GM12873 (cell line): ENCODE results near the gene CASKIN2.
A peak's percentile ranks its signal among the peaks of the same experiment; 100 is the strongest.

ENCODE experiments used
- TF ChIP-seq, protein P1 (sequence below): IDR thresholded peaks from 2 replicates; pipeline ENCODE4 v1.5.1; 2012; ENCODE audit warnings: low read depth, mild to moderate bottlenecking, moderate library complexity, low read length, control low read depth; ENCODE audit not compliant: insufficient read depth; ENCODE audit errors: missing control alignments

Gene CASKIN2

DNA sequence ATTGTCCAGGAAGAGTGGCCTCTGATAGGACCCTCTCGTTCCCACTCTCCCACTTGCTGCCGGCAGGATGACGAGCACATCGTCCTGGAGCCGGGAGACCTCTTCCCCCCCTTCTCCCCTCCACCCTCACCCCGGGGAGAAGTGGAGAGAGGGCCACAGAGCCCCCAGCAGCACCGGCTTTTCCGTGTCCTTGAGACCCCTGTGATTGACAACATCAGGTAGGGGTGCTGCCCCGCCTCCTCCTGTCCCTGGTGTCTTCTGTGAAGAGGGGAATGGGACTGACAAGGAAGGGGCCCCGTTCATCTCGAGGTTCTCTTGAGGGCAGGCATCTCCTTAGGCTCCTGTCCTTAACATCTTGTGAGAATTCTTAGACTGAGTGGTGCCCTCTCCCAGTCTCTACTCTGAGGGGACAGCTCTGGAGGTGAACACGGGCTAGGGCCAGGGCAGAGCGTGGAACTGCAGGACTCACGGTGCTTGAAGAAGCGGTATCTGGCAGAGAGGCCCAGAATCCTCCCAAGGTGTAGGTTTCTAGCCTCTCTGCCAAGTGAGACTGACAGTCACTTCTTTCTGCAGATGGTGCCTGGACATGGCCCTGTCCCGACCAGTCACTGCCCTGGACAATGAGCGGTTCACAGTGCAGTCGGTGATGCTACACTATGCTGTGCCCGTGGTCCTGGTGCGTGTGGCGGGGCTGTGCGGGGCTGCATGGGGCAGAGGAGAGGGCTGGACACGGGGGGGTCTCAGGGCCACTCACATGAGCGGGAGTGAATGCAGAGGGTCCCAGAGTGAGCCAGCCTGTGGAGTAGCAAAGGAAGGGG lies 26.4 kb downstream of the CASKIN2 start:
- TF ChIP-seq, protein P1, sequence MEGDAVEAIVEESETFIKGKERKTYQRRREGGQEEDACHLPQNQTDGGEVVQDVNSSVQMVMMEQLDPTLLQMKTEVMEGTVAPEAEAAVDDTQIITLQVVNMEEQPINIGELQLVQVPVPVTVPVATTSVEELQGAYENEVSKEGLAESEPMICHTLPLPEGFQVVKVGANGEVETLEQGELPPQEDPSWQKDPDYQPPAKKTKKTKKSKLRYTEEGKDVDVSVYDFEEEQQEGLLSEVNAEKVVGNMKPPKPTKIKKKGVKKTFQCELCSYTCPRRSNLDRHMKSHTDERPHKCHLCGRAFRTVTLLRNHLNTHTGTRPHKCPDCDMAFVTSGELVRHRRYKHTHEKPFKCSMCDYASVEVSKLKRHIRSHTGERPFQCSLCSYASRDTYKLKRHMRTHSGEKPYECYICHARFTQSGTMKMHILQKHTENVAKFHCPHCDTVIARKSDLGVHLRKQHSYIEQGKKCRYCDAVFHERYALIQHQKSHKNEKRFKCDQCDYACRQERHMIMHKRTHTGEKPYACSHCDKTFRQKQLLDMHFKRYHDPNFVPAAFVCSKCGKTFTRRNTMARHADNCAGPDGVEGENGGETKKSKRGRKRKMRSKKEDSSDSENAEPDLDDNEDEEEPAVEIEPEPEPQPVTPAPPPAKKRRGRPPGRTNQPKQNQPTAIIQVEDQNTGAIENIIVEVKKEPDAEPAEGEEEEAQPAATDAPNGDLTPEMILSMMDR, result no peak

DNA sequence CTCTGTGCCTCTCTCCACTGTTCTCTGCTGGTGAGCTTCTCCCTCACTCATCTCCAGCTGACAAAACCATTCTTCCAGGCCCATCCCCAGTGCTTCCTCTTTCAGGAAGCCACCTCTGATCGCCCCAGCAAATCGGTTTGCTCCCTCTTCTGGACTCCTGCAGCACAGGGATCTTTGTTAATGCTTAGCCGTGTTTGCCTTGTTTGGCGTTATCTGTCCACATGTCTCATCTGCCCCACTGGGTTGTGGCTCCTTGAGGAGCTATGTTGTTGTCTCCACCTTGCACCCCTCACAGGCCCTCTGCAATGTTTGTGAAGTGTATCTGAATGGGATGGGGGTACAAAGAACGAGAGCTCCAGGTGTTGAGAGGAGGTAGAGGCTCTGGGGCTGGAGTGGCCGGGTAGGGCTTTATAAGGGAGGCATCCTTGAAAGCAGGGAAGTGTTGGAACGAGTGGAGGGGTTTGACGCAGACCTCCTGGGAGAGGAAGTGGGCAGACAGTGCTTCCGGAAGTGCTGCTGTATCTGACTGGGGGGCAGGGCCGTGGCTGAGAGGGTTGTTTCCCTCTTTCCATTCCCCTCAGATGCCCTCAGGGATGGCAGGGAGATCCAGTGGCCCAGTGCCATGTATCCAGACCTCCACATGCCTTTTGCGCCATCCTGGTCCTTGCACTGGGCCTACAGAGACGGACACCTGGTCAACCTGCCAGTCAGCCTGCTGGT lies 27.8 kb downstream of the CASKIN2 start:
- TF ChIP-seq, protein P1, result no peak

DNA sequence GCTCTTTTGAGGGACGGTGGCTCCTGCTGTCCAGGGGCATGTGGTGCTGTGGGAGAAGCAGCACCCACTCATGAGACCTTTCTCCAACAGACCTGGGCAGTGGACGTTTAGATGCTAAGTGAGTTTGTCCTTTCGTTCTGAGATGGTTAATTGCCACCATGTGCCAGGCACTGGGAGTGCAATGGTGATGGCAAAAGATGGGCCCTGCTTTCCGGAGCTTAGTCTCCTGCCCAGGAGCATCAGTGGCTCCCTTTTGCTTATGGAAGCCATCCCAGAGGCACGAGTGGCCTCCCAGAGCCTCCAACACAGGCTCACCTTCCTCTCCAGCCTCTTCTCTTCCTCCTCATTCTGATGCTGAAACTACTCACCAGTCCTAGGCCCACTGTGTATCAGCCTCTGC lies 28.4 kb downstream of the CASKIN2 start:
- TF ChIP-seq, protein P1, result peak; percentile 7

DNA sequence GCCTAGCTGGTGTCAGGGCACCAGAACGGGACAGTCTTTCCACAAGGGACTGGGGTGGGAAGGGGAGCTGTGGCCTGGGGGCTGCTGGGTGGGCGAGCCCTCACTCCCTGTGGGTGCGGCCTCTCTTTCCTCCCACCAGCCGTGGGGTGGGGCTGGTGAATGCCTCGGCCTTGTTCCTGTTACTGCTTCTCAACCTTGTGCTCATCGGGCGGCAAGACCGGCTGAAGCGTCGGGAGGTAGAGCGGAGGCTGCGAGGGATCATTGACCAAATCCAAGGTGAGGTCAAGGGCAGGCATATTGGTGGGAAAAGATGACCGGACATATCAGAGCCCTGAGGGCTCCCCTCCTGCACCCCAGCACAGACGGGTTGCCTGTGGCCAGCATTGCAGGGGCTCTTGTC lies 29.2 kb downstream of the CASKIN2 start:
- TF ChIP-seq, protein P1, result no peak

DNA sequence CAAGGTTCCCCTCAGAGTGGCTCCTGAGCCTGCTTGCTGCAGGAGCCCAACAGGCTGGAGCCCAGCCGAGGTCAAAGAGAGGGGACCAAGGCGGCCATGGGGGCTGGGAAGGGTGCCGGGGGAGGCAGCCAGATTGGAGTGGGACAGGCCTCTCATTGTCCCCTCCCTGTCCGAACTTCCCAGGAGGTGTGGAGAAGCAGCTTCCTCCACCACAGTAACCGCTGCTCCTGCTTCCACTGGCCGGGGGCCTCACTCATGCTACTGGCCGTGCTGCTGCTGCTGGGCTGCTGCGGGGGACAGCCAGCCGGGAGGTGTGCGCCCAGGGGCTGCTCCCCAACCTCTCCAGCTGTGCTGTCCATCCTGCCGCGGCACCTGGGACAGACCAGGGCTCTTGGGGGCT lies 29.6 kb downstream of the CASKIN2 start:
- TF ChIP-seq, protein P1, result no peak

DNA sequence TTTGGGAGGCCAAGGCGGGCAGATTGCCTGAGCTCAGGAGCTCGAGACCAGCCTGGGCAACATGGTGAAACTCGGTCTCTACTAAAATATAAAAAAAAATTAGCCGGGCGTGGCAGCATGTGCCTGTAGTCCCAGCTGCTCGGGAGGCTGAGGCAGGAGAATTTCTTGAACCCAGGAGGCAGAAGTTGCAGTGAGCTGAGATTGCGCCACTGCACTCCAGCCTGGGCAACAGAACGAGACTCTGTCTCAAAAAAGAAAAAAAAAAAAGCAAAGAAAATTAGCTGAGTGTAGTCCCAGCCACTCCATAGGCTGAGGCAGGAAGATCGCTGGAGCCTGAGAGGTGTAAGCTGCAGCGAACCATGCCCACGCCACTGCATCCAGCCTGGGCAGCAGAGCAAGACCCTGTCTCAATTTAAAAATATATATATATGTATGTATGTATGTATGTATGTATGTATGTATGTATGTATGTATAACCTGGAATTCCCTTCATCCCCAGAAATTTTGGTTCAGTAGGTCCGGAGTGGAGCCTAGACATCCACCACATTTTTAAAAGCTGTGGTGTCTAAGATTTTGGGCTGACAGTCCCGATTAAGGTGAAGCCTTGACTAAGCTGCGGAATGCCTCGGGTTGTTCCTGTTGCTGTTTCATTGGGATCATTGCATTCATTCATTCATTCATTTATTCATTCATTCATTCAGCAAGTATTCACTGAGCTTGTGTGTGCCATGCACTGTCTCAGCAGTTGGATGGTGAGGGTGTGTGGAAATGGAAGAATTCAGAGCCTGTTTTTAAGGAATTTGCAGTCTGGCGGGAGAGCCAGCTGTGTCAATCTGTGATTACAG lies 33.0 kb downstream of the CASKIN2 start:
- TF ChIP-seq, protein P1, result no peak
